PC-9 (cell line): ENCODE data around the gene CD4. TPM values are rescaled to one million over a fixed set of nuclear protein-coding genes. Genes with fewer than 3 reads are reported as not detected.

Experiments used
- BruUV-seq: library from RNA; stranded (reverse); fragments of 400-500 nt; replicated peaks from 2 replicates; lab custom pipeline; 2021; lab: Mats Ljungman, UMichigan
- CTCF ChIA-PET: fragments of 300-600 bp; sonication (Branson Sonifier 250); formaldehyde crosslinking; loops from one replicate; lab custom pipeline; 2022; ENCODE audit warnings: antibody characterized with exemption; lab: Charles Lee
- POLR2A ChIA-PET: fragments of 300-600 bp; sonication (Branson Sonifier 250); formaldehyde crosslinking; loops from one replicate; lab custom pipeline; 2022; ENCODE audit warnings: antibody characterized with exemption; ENCODE audit not compliant: unreplicated experiment; lab: Charles Lee
- DNase-seq, 2 experiments: peaks; one replicate each; pipeline versions ENCODE4 v3.0.0 to v3.0.0-alpha.2; 2015 to 2022; ENCODE audit warnings: mixed read lengths in 1 of 2
- H2AFZ ChIP-seq: fragments of 200-600 bp; sonication (generic); 2 replicates; pipeline ENCODE4 v1.8.1; 2017; ENCODE audit warnings: antibody characterized with exemption
- H3F3A ChIP-seq: fragments of 200-600 bp; sonication (generic); 2 replicates; pipeline ENCODE4 v1.8.1; 2017; ENCODE audit warnings: antibody characterized with exemption, mild to moderate bottlenecking, low read depth; ENCODE audit not compliant: insufficient read depth
- H3K27ac ChIP-seq: fragments of 200-600 bp; sonication (generic); 2 replicates; pipeline ENCODE4 v1.6.1; 2016; ENCODE audit warnings: mixed run types
- H3K27me3 ChIP-seq: fragments of 200-600 bp; sonication (generic); 2 replicates; pipeline ENCODE4 v1.6.1; 2016; ENCODE audit warnings: low read depth, mixed run types; ENCODE audit not compliant: insufficient read depth
- H3K36me3 ChIP-seq: fragments of 200-600 bp; sonication (generic); 2 replicates; pipeline ENCODE4 v1.6.1; 2016; ENCODE audit warnings: low read depth, mixed run types
- H3K4me1 ChIP-seq: fragments of 200-600 bp; sonication (generic); replicated peaks from 2 replicates; pipeline ENCODE4 v1.6.1; 2016; ENCODE audit warnings: mixed run types; ENCODE audit not compliant: insufficient read depth
- H3K4me2 ChIP-seq: fragments of 200-600 bp; sonication (generic); 2 replicates; pipeline ENCODE4 v1.6.1; 2017; ENCODE audit warnings: mixed run types
- H3K4me3 ChIP-seq: fragments of 200-600 bp; sonication (generic); 2 replicates; pipeline ENCODE4 v1.6.1; 2016; ENCODE audit warnings: mixed run types
- H3K79me2 ChIP-seq: fragments of 200-600 bp; sonication (generic); 2 replicates; pipeline ENCODE4 v1.6.1; 2017; ENCODE audit warnings: low read depth, mixed run types
- H3K9me2 ChIP-seq: fragments of 200-600 bp; sonication (generic); 2 replicates; pipeline ENCODE4 v1.8.1; 2017; ENCODE audit warnings: mild to moderate bottlenecking; ENCODE audit not compliant: insufficient read depth
- H3K9me3 ChIP-seq: fragments of 200-600 bp; sonication (generic); 2 replicates; pipeline ENCODE4 v1.8.1; 2016; ENCODE audit warnings: low read depth; ENCODE audit not compliant: insufficient read depth
- H4K20me1 ChIP-seq: fragments of 200-600 bp; sonication (generic); 2 replicates; pipeline ENCODE4 v1.8.1; 2017; ENCODE audit not compliant: insufficient read depth
- CTCF ChIP-seq: fragments of 200-600 bp; sonication (generic); conservative IDR thresholded peaks from 2 replicates; pipeline ENCODE4 v1.6.1; 2017; ENCODE audit warnings: mixed run types, antibody characterized with exemption, mild to moderate bottlenecking, moderate library complexity
- EZH2 ChIP-seq: fragments of 200-600 bp; sonication (generic); IDR thresholded peaks from 2 replicates; pipeline ENCODE4 v1.8.0; 2017; ENCODE audit warnings: antibody characterized with exemption, low read depth
- intact Hi-C: fragments of 100-400 bp; cut with micrococcal nuclease; formaldehyde crosslinking; loops from one replicate; pipeline ENCODE4 v1.10.0; 2022; ENCODE audit not compliant: unreplicated experiment
- total RNA-seq: library from RNA; stranded (reverse); gene quantifications from 2 replicates; pipeline ENCODE4 v1.2.3, GENCODE V29; 2021

CD4 gene
- total RNA-seq, 1 experiment from 2014 or later, result 1.0 TPM

GRCh38 chr12:6772331-6772695 is 17.0 kb upstream of the CD4 start, which contains the start of gene LAG3:
Gene LAG3, plus strand, starts transcription at chr12:6772520. Its CDS starts 333 bp downstream, at chr12:6772853.
- Histone ChIP-seq H2AFZ (no peak within 1 kb of the TSS), H3K79me2 (peaks cover 21% of the 10 kb centered on the region), H4K20me1 (peaks cover 19% of the 10 kb centered on the region), H3K36me3 (no peaks in the 10 kb centered on the region), H3K4me1 (peaks cover 14% of the 10 kb centered on the region), H3F3A (peaks cover 27% of the 10 kb centered on the region), H3K27ac (no peak within 1 kb of the TSS), H3K4me2 (no peak within 1 kb of the TSS), H3K9me2 (no peaks in the 10 kb centered on the region), H3K27me3 (no peaks in the 10 kb centered on the region), H3K4me3 (no peak within 1 kb of the TSS), H3K9me3 (no peaks in the 10 kb centered on the region)
- intact Hi-C loops, result no loop called here
- TF ChIP-seq CTCF (no peak), EZH2 (no peak)
- ChIA-PET POLR2A (no interaction called here), CTCF (interaction anchor here (1.8 kb wide), 1 partner anchor 20 kb away, joined by 5 read pairs; the partner anchor contains the start of gene MLF2)
- DNase-seq, result no peak
- BruUV-seq, result no TSS peak

DNA sequence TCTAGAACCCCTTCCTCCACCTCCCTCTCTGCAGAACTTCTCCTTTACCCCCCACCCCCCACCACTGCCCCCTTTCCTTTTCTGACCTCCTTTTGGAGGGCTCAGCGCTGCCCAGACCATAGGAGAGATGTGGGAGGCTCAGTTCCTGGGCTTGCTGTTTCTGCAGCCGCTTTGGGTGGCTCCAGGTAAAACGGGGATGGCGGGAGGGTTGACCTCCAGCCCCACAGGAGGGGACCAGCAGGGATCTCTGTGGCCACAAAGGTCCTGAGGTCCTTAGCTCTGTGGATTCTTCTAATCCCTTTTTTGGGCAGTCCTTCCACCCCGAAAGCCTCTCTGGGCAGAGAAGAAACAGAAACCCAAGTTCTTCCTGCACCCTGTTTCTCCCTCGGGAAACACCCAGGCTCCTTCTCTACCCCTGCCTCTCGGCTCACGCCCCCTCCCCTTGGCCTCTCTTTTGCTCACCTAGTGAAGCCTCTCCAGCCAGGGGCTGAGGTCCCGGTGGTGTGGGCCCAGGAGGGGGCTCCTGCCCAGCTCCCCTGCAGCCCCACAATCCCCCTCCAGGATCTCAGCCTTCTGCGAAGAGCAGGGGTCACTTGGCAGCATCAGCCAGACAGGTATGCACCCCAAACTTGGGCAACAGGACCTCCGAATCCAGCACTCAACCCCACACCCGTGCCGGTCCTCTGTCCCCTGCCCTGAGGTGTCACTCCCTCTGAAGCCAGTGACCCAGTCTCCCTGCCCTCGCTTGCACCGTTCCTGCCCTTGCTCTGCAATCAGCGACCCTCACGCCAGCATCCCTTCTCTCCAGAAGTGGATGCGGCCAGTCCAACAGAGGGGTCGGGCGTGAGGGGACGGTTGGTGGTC is 16.4 kb upstream of the CD4 start:
- no peaks in the 10 kb centered on the region for H3K9me3 ChIP-seq
- no peaks in the 10 kb centered on the region for H3K36me3 ChIP-seq
- H3K4me2 ChIP-seq, result no peak overlapping the region
- peaks cover 15% of the 10 kb centered on the region for H3K79me2 ChIP-seq
- ChIA-PET POLR2A (interaction anchor here (0.6 kb wide), 1 partner anchor 36 kb away, joined by 25 read pairs; no protein-coding TSS in a partner anchor), CTCF (no interaction called here)
- BruUV-seq, result no TSS peak
- no peak for DNase-seq
- H3K27me3 ChIP-seq, result no peaks in the 10 kb centered on the region
- no peak overlapping the region for H3K4me3 ChIP-seq
- H4K20me1 ChIP-seq, result peaks cover 15% of the 10 kb centered on the region
- TF ChIP-seq EZH2 (no peak), CTCF (no peak)
- H2AFZ ChIP-seq, result no peak overlapping the region
- intact Hi-C loops, result no loop called here
- peaks cover 10% of the 10 kb centered on the region for H3K4me1 ChIP-seq
- no peak overlapping the region for H3K27ac ChIP-seq
- peaks cover 27% of the 10 kb centered on the region for H3F3A ChIP-seq
- no peaks in the 10 kb centered on the region for H3K9me2 ChIP-seq

- TF ChIP-seq EZH2 (no peak), CTCF (no peak)
- no peak overlapping the region for H3K4me3 ChIP-seq
- intact Hi-C loops, result no loop called here
- ChIA-PET POLR2A (interaction anchor here (0.5 to 0.6 kb wide), 2 partner anchors 51 to 84 kb away, joined by 3 to 5 read pairs; no protein-coding TSS in a partner anchor), CTCF (interaction anchor here (0.6 kb wide), 1 partner anchor 241 kb away, joined by 3 read pairs; no protein-coding TSS in a partner anchor)
- no TSS peak for BruUV-seq
- no peaks in the 10 kb centered on the region for H3K27me3 ChIP-seq
- H3K79me2 ChIP-seq, result peaks cover 7% of the 10 kb centered on the region
- H3F3A ChIP-seq, result peaks cover 27% of the 10 kb centered on the region
- no peak for DNase-seq
- H3K9me2 ChIP-seq, result no peaks in the 10 kb centered on the region
- no peak overlapping the region for H3K4me2 ChIP-seq
- peaks cover 7% of the 10 kb centered on the region for H4K20me1 ChIP-seq
- no peak overlapping the region for H3K27ac ChIP-seq
- no peaks in the 10 kb centered on the region for H3K36me3 ChIP-seq
- H3K4me1 ChIP-seq, result peaks cover 2% of the 10 kb centered on the region
- H3K9me3 ChIP-seq, result no peaks in the 10 kb centered on the region
- no peak overlapping the region for H2AFZ ChIP-seq
These were observed 15.6 kb upstream of the CD4 start for GRCh38 chr12:6773590-6774351.
